Spinal cord (tissue), 10 donors: ENCODE results near the gene SIN3A. TPM values are rescaled to one million over a fixed set of nuclear protein-coding genes. Genes with fewer than 3 reads are reported as not detected.
"Not testable (repeated sequence)": the region's sequence is repeated elsewhere in the genome, so short reads cannot be mapped to it uniquely, and the experiment has no call there.

ENCODE experiments used
- DNase-seq, 6 donors: peaks; one replicate each; pipeline versions ENCODE4 v3.0.0 to v3.0.0-alpha.2; 2013 to 2015; ENCODE audit warnings: low spot score in 6 of 6, low read depth in 4 of 6
- H3K27ac ChIP-seq: one replicate; pipeline ENCODE4 v1.5.1; 2013; ENCODE audit warnings: low read depth, low read length, control low read depth
- H3K27me3 ChIP-seq: one replicate; pipeline ENCODE4 v1.6.1; 2013; ENCODE audit warnings: low read length; ENCODE audit not compliant: control insufficient read depth, insufficient read depth
- H3K36me3 ChIP-seq: one replicate; pipeline ENCODE4 v1.6.1; 2013; ENCODE audit warnings: low read length; ENCODE audit not compliant: control insufficient read depth, insufficient read depth
- H3K4me1 ChIP-seq: one replicate; pipeline ENCODE4 v1.6.1; 2013; ENCODE audit warnings: low read length; ENCODE audit not compliant: control insufficient read depth, insufficient read depth
- H3K4me3 ChIP-seq: one replicate; pipeline ENCODE4 v1.5.1; 2013; ENCODE audit warnings: low read depth, low read length, control low read depth
- H3K9me3 ChIP-seq: one replicate; pipeline ENCODE4 v1.6.1; 2013; ENCODE audit warnings: low read length; ENCODE audit not compliant: control insufficient read depth, insufficient read depth
- WGBS: methylation state at CpG from one replicate; pipeline ENCODE4 v1.1.5; 2013; ENCODE audit warnings: missing lambda C conversion rate; ENCODE audit not compliant: insufficient coverage; 5-methylcytosine and 5-hydroxymethylcytosine counted together
- polyA plus RNA-seq, 2 donors: library from polyadenylated mRNA; unstranded; fragments of 120-200 nt; gene quantifications; one replicate each; pipeline ENCODE4 v1.2.1, GENCODE V29; 2013; ENCODE audit not compliant: insufficient read length in 2 of 2
- total RNA-seq, 2 donors: library from RNA; depleted of rRNA in 1 of 2; stranded (reverse); fragments of 120-200 nt in 1 of 2; fragments of >200 nt in 1 of 2; gene quantifications; one replicate each; pipeline versions ENCODE4 v1.2.3 to v1.2.4, GENCODE V29; 2013 to 2014
- donor health status: healthy.

SIN3A gene
- total and polyA plus RNA-seq, 4 donors: 32.6 to 40.6 (median 36.1) TPM

- H3K27ac ChIP-seq: no peak overlapping the region
- H3K4me3 ChIP-seq: no peak overlapping the region
- no peak for DNase-seq
- H3K36me3 ChIP-seq: peaks cover 61% of the 10 kb centered on the region
- H3K9me3 ChIP-seq: no peaks in the 10 kb centered on the region
- WGBS: no CpG with 5 or more reads among the region's 1 CpG
- no peaks in the 10 kb centered on the region for H3K4me1 ChIP-seq
- H3K27me3 ChIP-seq: no peaks in the 10 kb centered on the region
Observed at GRCh38 chr15:75407083-75407482, 44.4 kb downstream of the SIN3A start.

DNA sequence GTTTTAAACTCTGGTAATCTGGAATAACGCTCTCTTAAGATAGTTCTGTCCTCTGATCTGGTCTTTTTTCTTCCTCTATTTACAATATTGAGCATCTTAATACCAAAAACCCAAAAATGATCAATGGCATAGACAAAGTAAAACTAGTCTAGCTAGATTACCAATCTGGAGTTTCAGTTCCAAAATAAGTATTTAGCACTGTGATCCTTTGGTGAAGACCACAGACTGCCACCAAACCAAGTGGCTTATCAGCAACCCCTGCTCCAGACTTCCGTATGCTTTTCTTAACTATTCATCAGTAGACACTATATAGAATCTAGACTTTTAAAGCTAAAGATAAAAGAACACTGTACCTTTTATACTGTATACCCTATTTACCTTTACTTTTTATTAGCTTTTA lies 47.6 kb downstream of the SIN3A start:
- no peak for DNase-seq
- no peaks in the 10 kb centered on the region for H3K9me3 ChIP-seq
- peaks cover 49% of the 10 kb centered on the region for H3K36me3 ChIP-seq
- WGBS: no CpG with 5 or more reads among the region's 2 CpGs
- no peak overlapping the region for H3K4me3 ChIP-seq
- H3K4me1 ChIP-seq: no peaks in the 10 kb centered on the region
- no peak overlapping the region for H3K27ac ChIP-seq
- H3K27me3 ChIP-seq: no peaks in the 10 kb centered on the region

DNA sequence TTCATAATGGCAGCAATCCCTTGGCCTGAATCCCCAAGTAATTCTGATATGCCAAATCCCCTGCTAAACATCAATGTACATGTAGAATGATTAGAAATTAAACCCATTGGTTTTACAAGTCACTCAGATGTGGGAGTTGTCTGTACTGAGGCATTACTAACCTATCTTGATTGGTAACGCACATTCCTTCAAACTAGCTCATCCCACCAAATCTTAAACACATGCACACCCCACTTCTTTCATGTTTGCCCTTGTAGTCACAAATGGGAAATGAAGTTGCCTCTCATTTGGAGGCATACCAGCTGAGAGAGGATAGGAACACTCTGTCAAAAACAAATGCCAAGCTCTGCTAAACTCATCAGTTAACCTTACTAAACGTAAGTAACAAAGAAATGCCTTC lies 54.0 kb downstream of the SIN3A start:
- no peak for DNase-seq
- no peak overlapping the region for H3K27ac ChIP-seq
- no peaks in the 10 kb centered on the region for H3K9me3 ChIP-seq
- H3K36me3 ChIP-seq: peaks cover 49% of the 10 kb centered on the region
- no peaks in the 10 kb centered on the region for H3K27me3 ChIP-seq
- no CpG with 5 or more reads among the region's 2 CpGs for WGBS
- H3K4me3 ChIP-seq: no peak overlapping the region
- H3K4me1 ChIP-seq: no peaks in the 10 kb centered on the region

- Histone ChIP-seq H3K27me3 (no peaks in the 10 kb centered on the region), H3K4me1 (no peaks in the 10 kb centered on the region), H3K27ac (no peak overlapping the region), H3K4me3 (no peak overlapping the region), H3K36me3 (peaks cover 43% of the 10 kb centered on the region), H3K9me3 (no peaks in the 10 kb centered on the region)
- 100% methylated on average over 1 of the region's 1 CpG for whole genome bisulfite sequencing
- peak in 2 of 6 donors; percentile 6 to 11 for DNase-seq
Observed at GRCh38 chr15:75389791-75390382, 61.6 kb downstream of the SIN3A start.

DNA sequence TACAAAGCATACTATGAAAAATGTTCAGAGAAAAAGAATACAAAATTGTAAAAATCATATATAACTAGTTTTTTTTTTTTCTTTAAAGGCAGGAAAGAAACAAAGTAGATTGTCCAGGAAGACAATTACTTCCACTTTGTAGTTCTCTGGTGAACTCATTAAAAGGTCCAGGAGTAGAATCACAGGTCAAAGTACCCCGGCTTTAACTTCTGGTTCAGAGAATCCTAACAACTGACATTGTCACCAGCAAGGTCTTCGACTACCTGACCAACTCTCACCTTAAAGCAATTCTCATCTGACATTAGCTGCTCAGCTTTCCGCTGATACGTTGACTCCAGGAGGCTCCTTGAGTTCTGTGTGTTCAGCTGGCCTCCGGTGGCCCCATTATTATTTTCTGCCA lies 67.5 kb downstream of the SIN3A start:
- H3K36me3 ChIP-seq: peaks cover 52% of the 10 kb centered on the region
- DNase-seq, H3K27me3 ChIP-seq, H3K4me3 ChIP-seq, H3K9me3 ChIP-seq, H3K4me1 ChIP-seq, H3K27ac ChIP-seq: not testable (repeated sequence)
- 92% methylated on average over 5 of the region's 5 CpGs for WGBS

GRCh38 chr15:75380773-75381172 lies 70.7 kb downstream of the SIN3A start:
- no peaks in the 10 kb centered on the region for H3K4me1 ChIP-seq
- H3K27ac ChIP-seq: no peak overlapping the region
- no peak overlapping the region for H3K4me3 ChIP-seq
- peaks cover 45% of the 10 kb centered on the region for H3K36me3 ChIP-seq
- DNase-seq: no peak
- whole genome bisulfite sequencing: no CpG with 5 or more reads among the region's 4 CpGs
- no peaks in the 10 kb centered on the region for H3K27me3 ChIP-seq
- no peaks in the 10 kb centered on the region for H3K9me3 ChIP-seq

GRCh38 chr15:75371901-75372688 lies 79.4 kb downstream of the SIN3A start:
- peaks cover 24% of the 10 kb centered on the region for H3K4me1 ChIP-seq
- H3K4me3 ChIP-seq: no peak overlapping the region
- H3K27ac ChIP-seq: no peak overlapping the region
- no peak for DNase-seq
- H3K9me3 ChIP-seq: no peaks in the 10 kb centered on the region
- H3K27me3 ChIP-seq: no peaks in the 10 kb centered on the region
- WGBS: 97% methylated on average over 7 of the region's 11 CpGs
- H3K36me3 ChIP-seq: peaks cover 22% of the 10 kb centered on the region

DNA sequence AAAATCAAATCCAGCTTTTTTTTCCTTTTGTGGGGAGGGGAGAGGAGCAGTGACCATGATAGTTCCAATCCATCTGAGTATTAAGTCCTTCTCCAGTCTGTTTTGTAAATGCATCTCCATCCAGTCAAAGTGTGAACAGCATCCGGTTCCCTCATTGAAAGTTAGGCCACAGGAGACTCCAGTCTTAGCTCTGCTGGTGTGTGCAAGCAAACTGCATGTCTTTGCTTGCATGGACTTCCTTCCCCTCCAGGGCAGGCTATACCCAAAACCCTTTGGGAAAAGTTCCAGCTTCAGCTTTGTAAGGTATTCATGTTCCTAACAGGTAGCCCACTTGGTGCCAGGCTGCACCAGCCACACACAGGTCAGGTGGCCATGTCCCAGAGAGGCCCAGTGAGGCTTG lies 80.0 kb downstream of the SIN3A start:
- Histone ChIP-seq H3K27me3 (no peaks in the 10 kb centered on the region), H3K36me3 (peaks cover 23% of the 10 kb centered on the region), H3K4me1 (peaks cover 24% of the 10 kb centered on the region), H3K4me3 (no peak overlapping the region), H3K27ac (no peak overlapping the region), H3K9me3 (no peaks in the 10 kb centered on the region)
- DNase-seq: no peak
- 90% methylated on average over 1 of the region's 1 CpG for WGBS

DNA sequence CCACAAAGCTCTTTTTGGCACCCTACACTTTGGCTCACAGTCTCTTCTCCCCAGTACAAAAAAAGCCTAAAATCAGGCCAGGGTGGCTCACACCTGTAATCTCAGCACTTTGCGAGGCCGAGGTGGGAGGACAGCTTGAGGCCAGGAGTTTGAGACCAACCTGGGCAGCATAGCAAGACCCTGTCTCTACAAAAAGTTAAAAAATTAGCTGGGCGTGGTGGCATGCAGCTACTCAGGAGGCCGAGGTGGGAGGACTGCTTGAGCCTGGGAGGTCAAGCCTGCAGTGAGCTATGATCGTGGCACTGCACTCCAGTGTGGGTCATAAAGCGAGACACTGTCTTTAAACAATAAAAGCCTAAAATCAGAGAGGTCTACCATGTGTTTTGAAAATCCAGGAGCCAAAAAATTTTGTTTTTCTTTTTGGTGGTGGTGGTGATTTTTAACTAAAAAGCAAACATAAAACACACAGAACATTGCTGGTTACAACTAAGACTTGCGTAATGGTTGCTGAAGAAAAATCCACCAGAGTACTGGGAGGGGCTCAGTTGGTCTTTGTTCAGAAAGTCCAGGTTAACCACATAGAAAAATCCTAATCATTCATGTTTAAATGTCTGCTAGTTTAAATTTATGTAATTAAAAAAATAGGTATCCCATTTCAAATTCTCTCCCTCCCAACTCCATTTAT lies 81.5 kb downstream of the SIN3A start:
- H3K4me1 ChIP-seq: peaks cover 24% of the 10 kb centered on the region
- H3K27ac ChIP-seq: no peak overlapping the region

More for the DNA sequence above, 81.5 kb downstream of the SIN3A start:
- Histone ChIP-seq H3K36me3 (peaks cover 29% of the 10 kb centered on the region), H3K9me3 (no peaks in the 10 kb centered on the region), H3K27me3 (no peaks in the 10 kb centered on the region), H3K4me3 (no peak overlapping the region)
- DNase-seq: no peak
- 100% methylated on average over 5 of the region's 7 CpGs for WGBS
